Fibroblast of the aortic adventitia (primary cell): ENCODE data around the gene TACC2. TPM values are rescaled to one million over a fixed set of nuclear protein-coding genes. Genes with fewer than 3 reads are reported as not detected.

Experiments
- DNase-seq: peaks from one replicate; pipeline ENCODE4 v3.0.0-alpha.2; 2010; ENCODE audit warnings: low read depth
- H3K4me3 ChIP-seq: 2 replicates; pipeline ENCODE4 v1.5.1; 2011; ENCODE audit warnings: low read depth, mild to moderate bottlenecking, control low read depth, low read length, moderate library complexity
- total RNA-seq: library from RNA; depleted of rRNA; stranded (reverse); fragments of >200 nt; gene quantifications from 2 replicates; pipeline ENCODE4 v1.2.3, GENCODE V29; 2012; ENCODE audit warnings: low replicate concordance
- TF ChIP-seq, protein P1 (sequence below): IDR thresholded peaks from 2 replicates; pipeline ENCODE4 v1.5.1; 2011; ENCODE audit warnings: mild to moderate bottlenecking, low read length, control low read depth, inconsistent platforms; ENCODE audit not compliant: insufficient read depth

The TACC2 gene
- total RNA-seq, 1 donor, result 9.2 TPM

DNA sequence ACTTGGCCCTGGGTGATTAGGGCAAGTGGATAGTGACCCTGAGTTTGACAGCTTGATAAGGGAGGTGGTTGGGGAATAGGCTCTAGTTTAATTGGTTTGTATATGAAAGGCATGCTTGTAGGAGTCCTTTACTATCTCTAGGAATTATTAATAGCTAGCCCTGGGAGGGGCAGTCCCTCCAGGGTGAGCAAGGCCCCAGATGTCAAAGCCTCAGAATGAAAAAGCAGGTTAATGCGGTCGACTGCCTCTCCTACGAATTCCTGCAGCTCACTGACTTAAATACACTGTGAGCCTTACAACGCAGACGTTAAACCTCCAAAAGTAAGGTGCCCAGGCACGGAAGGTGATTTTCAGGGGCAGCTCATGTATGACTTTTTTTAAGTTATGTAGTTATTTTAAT is 276.9 kb downstream of the TACC2 start:
- DNase-seq, result no peak
- no peak overlapping the region for H3K4me3 ChIP-seq
- TF ChIP-seq, protein P1, sequence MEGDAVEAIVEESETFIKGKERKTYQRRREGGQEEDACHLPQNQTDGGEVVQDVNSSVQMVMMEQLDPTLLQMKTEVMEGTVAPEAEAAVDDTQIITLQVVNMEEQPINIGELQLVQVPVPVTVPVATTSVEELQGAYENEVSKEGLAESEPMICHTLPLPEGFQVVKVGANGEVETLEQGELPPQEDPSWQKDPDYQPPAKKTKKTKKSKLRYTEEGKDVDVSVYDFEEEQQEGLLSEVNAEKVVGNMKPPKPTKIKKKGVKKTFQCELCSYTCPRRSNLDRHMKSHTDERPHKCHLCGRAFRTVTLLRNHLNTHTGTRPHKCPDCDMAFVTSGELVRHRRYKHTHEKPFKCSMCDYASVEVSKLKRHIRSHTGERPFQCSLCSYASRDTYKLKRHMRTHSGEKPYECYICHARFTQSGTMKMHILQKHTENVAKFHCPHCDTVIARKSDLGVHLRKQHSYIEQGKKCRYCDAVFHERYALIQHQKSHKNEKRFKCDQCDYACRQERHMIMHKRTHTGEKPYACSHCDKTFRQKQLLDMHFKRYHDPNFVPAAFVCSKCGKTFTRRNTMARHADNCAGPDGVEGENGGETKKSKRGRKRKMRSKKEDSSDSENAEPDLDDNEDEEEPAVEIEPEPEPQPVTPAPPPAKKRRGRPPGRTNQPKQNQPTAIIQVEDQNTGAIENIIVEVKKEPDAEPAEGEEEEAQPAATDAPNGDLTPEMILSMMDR, result no peak

DNA sequence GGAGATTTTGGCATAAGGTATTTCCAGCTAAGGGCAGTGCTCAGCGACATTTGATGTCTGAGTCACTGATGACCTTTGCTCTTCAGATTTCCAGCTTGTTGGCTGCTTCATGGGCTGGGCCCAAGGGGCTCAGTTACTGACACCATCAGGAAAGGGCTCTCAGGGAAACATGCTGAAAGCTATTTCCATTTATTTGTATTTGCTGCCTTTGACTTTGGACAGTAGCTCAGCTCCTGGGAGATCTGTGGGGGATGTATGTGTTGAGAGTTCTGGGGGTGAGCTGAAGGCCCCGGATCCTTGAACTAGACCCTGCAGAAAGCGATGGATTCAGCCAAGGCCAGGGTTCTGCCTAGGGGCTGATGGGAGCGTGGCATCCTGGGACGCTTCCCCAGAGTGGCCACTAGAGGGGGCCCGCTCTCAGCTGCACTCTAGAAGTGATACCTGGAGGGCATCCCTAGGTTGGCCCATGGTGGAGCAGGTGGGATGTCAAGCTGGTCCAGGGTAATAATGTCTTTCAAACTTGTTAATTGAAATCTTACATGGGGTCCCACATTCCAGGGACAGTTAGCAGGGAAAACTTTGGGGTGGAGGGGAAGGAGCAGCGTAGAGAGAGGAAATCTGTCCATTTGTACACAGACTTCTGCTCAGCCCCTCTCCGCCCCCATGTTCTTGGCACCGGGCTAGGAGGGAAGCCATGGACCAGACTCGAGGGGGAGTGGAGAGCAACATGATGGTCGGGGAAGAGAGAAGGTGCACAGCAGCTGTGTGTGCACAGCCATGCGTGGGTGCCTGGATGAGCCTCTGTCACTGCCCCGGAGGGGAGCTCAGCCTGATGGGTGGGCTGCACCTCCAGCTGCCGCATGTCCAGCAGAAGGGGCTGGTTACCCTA is 279.1 kb downstream of the TACC2 start:
- DNase-seq, result peak; percentile 39
- TF ChIP-seq, protein P1, result peak; percentile 98
- no peak overlapping the region for H3K4me3 ChIP-seq

DNA sequence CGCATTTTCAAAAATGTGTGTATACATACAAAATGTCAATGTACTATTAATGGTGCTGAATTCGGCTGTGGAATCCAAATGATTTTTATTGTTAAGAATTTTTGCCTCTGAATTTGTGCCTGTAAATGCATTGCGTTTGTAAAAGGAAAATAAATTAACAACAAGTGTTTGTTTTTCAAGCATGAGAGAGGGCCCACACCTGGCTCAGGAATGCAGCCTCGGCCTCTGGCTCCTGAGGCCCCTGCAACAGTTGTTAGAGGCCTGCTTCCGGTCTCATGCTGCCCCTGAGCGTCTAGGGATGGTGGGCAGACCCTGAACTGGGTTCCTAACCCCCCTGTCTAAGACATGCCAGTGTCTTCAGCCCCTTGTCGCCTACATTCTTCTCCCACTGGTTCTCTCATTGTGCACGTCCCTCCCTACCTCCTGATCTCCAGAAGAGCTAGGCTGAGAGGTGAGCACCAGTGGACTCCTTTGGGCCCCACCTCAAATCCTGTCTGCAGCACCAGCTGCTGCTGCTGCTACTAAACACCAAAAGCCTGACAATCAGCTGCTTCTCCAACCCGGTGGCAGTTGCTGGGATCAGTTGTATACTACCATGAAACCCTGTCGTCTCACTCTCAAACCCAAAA is 280.2 kb downstream of the TACC2 start:
- DNase-seq, result no peak
- TF ChIP-seq, protein P1, result no peak

DNA sequence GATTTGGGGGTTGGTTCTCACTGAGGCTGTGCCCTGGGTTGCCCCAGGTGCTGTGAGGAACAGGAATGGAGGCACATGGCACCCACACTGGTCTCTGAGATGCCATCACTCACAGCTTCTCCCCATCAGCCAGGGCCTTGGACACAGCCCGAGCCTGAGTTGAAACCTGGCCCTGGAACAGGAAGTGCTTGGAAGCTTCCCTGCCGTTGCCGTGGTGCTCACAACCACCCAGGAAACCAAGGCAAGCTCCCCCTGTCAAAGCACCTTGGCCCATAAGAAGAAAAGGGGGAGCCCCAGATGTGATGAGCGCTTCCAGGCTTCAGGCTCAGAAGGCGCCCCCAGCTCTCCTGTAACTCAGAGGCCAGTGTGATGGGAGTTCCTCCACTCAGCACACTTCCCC is 282.1 kb downstream of the TACC2 start, which contains the start of gene BTBD16:
BTBD16 (plus strand) TSS at position 221 of the 400 bp plus-strand sequence. CDS start 3,786 bp downstream, outside the sequence.
- H3K4me3 ChIP-seq, result no peak within 1 kb of the TSS
- TF ChIP-seq, protein P1, result no peak
- DNase-seq, result no peak

More for the DNA sequence above, 280.2 kb downstream of the TACC2 start:
- no peak overlapping the region for H3K4me3 ChIP-seq

DNA sequence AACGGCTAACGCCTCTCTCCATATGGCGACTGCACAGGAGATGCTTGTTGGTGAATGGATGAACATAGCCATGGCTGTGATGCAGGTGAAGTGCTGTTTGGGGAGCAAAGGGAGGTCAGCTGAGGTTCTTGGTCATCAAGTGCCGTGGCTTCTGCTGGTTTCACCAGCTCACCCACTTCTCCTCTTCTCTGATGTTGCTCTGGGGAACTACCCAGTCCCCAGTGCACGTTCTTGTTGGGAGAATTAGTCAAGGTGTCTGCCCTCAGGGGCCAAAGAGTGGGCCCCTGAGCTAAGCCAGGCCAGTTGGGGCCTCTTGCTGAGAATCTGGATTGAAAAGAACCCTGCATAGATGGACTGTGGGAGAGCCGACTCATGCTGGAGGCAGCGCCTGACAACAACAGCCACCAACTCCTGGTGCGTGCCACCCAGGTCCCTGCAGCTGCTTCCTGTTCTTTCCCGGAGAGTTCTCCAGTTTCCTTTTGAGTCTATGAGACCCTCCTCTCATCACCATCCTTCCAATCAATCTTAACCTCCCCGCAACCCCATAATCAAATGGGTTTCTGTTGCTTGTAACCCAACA is 285.1 kb downstream of the TACC2 start:
- no peak for DNase-seq
- TF ChIP-seq, protein P1, result no peak
- no peak overlapping the region for H3K4me3 ChIP-seq

DNA sequence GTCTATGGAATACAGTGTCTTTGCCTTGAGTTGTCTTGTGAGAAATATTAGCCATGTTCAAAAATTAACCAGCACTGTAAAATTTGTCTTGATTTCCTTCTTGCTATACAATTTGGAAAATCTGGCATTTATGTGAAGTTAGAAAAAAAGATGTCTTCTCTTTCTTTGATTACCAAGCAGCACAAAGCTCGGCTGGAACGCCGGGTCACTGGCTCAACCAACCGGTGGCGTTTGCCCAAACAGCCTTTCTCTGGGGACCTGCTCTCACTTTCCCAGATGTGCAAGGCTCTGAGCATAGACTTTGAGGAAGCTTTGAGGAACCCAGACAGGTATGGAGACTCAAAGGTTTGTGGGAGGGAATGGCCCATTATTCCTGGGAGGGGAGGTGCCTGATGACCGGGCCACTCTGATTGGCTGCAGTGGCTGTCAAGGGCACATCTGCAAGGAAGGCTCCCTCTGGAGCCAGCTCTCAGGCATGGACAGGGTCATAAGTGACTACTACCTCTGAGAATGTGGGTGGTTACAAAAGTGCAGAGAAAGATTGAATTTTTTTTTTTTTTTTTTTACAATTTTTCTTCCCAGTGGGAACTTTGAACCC is 287.7 kb downstream of the TACC2 start:
- peak; percentile 35 for DNase-seq
- no peak overlapping the region for H3K4me3 ChIP-seq

More for the DNA sequence above, 287.7 kb downstream of the TACC2 start:
- TF ChIP-seq, protein P1, result no peak
